NOMO-1 treated with DMSO at 0.1 percent for 48 hours (cell line): ENCODE results near the gene GTF3C2.
"Not testable (repeated sequence)": the region's sequence is repeated elsewhere in the genome, so short reads cannot be mapped to it uniquely, and the experiment has no call there.

Experiments used
- DNase-seq: peaks from one replicate; lab custom pipeline; 2025; ENCODE audit not compliant: unreplicated experiment; lab: John Stamatoyannopoulos, UW

GTF3C2 gene

DNA sequence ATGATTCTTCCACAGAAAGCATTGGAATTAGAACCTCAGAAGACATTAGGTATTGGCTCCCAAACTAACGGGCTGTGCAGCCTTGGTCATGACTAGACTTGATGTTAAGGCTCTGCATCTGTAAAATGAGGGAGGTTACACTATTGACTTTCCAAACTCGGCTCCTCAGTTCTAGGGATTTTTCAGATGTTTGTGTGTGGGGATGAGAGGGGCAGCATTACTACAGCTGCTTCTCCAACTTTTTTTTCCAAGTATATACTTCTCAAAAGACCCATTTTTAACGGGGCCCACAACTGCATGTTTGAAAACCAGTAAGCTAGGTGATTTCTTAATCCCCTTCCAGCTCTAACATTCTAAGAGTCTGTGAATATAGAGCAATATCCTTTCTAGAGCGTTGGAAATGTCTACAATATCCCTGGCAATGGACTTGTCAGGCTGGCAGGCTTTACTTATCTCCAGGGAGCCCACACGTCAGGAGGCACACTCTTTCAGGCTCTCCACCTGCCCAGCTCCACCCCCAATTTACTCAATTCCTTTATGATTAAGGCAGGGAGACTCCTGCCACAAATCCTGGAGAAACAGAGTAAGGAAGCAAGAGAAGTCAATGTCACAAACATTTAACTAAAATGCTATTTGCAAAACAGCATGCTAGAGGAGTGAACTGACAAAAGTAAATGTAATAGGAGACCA, 32.8 kb downstream of the GTF3C2 start:
- no peak for DNase-seq

DNA sequence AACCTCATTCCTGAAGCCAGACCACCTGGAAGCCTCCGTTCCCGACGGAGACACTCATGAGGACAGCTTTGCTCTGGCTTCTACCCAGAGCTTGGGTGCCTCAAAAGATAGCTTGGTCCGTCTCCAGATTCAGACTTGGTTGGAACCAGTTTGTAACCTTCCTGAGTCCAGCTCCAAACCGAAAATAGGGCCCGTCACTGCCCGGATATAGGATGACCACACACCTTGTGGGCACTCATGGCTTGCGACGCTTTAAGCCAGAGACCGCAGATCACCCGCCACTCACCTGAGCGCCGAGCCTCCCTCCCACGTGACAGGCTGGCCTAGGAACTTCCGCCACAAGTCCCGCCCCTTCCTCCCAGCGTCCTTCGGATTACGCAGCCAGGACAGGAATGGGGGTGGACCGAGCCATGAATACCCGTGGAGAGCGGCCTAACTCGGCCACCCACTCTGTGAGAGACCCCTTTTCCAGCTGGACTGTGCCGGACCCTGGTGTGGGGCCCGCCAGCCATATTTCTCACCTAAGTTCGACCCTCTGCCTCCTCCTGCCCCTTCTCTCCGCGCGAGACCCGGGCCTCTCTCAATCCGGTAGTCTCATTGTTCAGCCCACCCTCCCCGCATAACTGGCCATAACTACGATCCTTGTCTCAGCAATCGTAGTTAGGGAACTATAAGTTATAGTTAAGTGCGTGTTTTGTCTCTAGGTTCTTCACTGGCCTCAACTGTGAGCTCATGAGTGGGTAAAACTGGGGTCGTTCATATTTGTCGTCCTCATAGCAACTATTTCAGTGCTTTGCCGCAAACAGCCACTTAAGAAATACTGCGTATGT, 33.6 kb downstream of the GTF3C2 start, which contains the start of gene MPV17:
Gene MPV17 (minus strand): TSS at position 332 of the 830 bp plus-strand sequence. CDS start 580 bp downstream, outside the sequence.
- peak; percentile 88 for DNase-seq

DNA sequence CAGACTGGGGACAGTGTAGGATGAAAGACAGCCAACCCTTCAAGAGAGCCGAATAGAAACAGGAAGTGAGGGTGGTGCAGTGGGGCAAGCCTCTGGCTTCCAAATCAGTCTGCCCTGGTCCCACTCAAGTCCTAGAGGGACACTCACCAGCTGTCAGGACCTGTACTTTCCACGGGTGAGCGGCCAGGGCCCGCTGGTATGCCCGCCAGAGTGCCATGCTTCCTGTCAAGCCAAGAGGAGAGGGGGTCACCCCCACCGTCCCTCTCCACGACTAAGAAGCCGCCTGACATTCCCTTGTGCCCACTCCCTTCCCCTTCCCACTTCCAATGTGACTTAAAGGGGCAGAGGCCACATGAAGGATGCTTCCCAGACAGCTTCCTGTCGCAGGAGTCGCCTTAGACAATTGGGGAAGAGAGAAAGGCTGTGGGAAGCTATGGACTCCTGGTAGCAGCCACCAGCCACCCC, 34.2 kb downstream of the GTF3C2 start:
- DNase-seq = peak; percentile 50

DNA sequence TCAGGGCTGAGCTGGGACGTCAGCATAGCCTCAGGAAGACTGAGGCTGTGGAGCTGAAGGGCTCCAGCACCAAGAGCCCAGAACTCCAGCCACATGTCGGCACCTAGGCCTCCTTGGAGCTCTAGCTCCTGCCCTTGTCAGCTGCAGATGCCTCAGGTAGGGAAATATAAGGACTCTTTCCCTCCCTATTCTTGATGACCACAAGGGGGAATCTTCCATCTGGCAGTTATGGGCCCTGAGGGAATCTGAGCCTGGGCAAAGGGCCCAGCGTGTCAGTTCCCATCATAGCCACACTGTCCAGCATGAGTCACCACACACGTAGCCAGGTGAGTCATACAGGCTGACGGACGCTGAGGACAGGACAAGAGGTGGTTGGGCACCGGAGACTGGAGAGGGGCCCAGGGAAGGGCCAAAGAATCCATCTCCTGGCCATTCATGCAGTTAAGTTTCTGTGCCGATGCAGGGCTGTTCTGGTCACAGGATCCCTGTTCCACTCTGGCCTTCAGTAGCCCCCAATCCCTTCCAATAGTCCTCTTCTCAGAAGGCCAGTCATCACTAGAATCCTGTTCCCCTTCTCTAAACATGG, 35.5 kb downstream of the GTF3C2 start:
- no peak for DNase-seq

DNA sequence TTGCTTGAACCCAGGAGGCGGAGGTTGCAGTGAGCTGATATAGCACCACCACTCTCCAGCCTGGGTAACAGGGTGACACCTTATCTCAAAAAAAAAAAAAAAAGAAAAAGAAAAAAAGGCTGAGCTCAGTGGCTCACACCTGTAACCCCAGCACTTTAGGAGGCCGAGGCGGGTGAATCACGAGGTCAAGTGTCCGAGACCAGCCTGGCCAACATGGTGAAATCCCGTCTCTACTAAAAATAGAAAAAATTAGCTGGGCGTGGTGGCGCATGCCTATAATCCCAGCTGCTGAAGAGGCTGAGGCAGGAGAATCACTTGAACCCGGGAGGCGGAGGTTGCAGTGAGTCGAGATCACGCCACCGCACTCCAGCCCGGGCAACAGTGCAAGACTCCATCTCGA, 36.7 kb downstream of the GTF3C2 start:
- not testable (repeated sequence) for DNase-seq

DNA sequence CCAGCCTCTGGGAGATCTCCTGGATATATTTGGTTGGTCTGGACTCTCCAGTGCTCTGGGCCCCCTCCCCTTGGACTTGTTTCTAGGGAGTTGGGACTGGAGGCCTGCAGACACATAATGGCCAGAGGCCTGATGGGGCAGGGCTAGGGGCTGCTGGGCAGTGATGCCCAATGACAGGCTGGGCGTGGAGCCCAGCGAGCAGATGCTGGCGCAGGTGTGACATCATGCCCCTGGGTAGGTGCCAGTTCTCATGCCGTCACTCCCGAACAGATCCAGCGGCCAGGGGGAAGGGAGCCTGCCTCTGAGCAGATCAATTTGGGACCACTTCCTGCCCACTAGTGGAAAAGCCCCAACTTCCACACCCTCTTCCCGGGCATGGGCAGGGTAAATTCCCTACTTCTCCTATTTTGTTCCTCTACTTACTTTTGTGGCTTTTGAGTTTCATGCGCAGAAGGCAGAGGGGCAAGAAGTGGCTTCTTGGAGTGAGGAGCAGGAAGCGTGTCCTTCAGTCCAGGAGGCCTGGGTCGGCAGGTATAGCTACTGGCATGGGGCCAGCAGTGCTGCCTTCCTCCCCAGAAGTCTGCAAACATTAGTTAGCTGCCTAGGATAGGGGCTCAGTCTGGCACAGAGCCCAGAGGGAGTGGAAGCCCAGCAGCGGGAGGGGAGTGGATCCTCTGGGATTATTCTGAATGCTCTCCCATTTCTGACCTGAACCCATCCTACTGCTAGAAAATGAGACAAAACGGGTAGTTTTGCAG, 39.7 kb downstream of the GTF3C2 start:
- no peak for DNase-seq

DNA sequence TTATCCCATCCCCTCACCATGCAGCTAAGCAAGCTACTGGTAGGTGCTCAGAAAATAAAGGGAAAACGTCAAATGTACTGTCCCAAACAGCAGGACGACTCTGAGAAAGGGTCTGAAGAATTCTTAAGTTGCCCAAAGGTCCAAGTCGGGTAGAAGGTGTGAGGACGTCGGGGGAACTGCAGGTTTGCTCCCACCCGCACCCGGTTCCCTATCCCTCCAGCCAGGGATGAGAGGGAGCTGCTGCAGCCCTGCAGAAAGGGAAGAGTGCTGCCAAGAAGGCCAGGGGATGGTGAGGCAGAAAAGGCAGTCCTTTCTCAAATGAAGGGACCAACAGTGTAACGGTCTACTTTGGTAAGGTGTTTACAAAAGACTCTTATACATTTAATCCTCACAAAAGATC, 41.4 kb downstream of the GTF3C2 start:
- DNase-seq = no peak

DNA sequence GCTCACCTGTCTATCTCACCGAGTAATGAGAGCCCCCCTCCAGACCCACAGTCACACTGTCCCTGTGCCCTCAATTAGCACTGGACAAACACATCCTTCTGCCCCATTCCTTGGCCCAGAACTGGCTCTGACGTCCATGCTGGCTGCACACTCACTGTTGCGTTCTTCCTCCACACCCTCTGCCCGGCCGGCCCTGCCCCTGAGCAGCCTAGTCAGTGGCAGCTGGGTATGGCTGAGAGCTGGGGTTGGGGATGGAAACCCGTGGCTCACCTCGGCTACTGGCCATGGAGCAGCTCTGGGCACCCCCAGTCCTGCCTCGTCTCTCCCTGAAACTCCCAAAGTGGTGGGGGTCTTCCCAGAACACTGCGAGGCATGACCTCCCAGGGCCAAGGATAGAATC, 41.9 kb downstream of the GTF3C2 start:
- DNase-seq = no peak

DNA sequence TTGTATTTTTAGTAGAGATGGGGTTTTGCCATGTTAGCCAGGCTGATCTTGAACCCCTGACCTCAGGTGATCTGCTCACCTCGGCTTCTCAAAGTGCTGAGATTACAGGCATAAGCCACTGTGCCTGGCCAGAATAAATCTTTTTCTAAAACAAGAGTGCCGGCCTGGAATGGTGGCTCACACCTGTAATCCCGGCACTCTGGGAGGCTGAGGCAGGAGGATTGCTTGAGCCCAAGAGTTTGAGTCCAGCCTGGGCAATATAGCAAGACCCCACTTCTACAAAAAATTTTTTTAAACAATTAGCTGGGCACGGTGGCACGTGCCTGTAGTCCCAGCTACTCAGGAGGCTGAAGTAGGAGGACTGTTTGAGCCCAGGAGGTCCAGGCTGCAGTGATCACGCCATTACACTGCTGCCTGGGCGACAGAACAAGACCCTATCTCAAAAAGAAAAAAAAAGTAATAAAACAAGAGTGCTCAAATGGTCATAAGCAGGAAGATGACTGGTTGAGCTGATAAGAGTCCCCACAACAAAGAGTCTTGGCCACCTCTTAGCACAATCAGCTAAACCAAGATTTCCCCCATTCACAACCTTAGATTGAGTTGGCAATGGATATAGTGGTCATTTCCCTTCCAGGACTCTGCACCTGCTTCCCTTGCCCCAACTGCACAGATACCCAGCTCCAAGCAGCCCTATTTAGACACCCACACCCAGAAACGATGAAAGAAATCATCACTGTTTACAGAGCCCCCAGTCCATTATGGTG, 42.5 kb downstream of the GTF3C2 start:
- no peak for DNase-seq

DNA sequence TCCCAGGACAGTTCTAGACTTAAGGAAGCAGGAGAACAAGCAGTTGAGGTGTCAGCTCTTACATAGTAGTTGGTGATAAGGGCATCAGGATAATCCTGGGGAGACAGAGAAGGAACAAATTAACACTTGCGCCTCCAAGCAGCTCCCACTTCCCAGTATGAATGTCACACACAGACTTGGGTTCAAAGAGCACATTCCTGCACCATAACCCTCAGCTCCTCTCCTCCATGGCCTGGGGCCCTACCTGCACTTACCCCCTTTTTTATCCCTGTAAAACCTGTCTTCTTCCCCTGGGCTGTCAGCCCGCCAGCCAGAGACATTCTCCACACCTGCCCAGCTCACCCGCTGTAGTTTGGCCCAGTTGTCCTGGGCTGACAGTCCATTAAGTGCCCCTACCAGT, 44.4 kb downstream of the GTF3C2 start:
- no peak for DNase-seq

DNA sequence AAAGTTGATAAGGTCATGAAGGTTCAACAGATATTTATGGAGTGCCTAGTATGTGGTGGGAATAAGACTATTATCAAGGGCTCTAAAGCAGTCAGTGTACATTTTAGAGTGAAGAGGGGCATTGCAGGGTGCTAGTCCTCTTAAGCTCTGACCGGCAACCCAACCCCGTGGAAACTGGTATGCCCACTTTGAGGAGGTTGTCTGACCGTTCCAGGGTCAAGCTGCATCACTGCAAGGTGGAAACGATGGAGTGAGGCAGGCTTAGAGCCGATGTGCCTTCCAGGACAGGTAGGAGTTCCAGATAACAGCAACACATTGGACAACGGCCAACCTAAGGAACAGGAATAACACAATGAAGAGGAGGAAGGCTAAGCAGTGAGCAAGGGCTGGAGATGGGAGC, 46.9 kb downstream of the GTF3C2 start:
- no peak for DNase-seq

DNA sequence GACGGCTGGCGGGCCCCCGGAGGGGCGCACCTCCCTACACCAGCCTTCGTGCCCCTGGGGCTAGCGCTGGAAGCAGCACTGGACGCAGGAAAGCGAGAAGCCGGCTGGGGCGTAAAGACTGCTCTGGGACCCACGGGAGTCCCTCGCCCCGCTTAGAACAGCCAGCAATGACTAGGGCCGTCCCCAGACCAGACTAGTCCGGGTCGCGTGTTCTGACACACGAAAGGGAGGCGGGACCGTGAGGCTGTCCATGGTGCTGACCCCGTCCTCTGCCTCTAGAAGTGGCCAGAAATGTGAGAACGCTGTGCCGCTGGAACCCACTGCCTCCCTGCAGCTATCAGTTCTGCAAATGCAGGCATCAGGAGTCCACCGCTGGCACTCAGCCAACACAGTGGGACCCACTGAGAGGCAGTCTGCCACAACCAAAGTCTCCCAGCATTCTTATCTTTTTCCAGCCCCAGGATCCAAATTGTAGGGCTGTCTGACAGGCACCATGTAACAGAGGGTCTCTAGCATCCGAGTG, 48.1 kb downstream of the GTF3C2 start, which contains the start of gene UCN:
Gene UCN (minus strand): TSS at position 87 of the 523 bp plus-strand sequence. CDS start 550 bp downstream, outside the sequence.
- no peak for DNase-seq

DNA sequence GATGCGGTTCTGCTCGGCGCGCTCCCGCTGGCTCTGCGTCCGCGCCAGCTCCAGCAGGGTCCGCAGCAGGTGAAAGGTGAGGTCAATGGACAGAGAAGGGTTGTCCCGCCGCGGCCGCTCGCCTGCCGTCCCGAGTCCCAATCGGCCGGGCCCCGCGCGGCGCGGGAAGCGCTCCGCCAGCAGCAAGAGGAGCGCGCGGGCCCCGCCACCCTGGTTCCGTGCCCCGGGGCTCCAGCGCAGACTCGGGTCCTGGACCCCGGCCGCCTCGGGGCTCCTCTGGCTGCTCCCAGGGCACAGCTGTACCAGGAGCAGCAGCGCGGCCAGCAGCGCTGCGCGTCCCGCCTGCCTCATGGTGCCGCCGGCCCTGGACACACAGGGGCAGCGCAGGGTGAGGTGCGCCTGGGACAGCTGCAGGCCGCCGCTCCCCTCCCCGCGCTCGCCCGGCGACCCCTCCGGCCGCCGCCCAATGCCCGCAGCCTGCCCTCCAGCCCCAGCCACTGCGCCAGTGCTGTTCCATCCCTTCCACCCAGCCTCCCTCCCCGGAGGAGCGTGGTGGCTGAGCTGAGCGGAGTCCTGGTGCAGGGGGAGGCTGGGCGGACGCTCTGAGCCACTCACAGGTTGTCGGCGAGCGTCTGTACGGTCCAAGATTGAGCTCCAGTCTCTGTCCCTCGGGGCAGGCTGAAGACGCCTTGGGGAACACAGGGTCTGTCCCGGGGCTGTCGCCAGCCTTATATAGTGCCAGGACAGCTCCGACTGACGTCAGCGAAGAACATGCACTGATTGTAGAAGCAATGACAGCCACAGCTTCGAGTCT, 48.8 kb downstream of the GTF3C2 start:
- DNase-seq = no peak

DNA sequence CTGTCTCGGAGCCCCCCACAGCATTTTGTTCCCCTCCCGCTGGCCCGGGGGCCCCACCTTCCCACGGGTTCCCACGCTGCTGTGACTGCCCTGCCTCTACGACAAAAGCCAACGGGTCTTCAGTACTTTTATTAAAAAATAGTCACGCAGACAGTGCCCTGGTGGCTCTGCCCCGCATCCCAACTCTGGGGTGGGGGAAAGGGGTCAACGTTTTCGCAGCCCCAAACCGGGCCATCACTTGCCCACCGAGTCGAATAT, 49.3 kb downstream of the GTF3C2 start:
- DNase-seq = no peak

DNA sequence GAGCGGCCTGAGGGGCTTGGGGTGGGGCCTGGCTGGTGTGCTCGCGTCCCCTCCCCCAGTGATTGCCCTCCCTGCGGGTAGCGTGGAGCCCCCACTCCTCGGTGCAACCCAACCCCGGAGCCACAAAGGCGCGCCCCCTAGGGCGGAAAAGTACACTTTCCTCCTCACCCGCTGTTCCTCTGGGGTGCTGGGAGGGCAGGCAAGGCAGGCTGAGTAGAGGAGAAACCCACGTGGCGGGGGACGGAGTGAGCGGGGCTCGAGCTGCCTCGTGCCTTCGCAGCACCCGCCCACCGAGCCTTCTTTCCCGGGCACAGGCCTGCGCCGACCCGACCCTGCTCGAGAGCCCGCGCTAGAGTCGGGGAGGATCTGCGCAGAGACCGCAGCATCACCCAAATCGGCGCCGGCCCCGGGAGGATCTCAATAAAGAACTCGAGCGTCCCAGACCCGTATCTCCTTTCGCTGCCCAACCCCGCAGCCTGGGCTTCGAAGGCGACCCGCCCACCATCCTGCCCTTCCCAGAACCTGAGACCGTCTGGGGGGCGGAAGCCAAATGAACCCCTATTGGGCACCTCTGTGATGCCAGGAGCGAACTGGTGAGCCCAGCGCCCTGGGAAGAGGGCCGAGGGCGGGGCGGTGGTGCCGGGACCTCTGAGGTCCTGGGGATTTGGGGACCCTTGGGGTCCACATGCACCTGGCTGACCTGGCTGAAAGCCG, 49.8 kb downstream of the GTF3C2 start:
- DNase-seq = no peak

DNA sequence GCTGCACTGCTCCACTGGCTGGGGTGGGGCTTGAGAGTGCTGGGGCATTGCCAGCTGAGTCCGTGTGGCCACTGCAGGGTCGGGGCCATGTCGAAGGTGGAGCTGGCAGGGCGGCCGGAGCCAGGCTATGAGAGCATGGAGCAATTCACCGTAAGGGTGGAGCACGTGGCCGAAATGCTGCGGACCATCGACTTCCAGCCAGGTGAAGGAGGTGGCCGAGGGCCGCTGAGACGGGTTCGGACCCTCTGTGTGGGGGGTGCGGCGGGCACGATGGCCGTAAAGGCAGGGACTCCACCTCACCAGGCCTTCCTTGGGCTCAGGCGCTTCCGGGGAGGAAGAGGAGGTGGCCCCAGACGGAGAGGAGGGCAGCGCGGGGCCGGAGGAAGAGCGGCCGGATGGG, 50.4 kb downstream of the GTF3C2 start:
- no peak for DNase-seq

DNA sequence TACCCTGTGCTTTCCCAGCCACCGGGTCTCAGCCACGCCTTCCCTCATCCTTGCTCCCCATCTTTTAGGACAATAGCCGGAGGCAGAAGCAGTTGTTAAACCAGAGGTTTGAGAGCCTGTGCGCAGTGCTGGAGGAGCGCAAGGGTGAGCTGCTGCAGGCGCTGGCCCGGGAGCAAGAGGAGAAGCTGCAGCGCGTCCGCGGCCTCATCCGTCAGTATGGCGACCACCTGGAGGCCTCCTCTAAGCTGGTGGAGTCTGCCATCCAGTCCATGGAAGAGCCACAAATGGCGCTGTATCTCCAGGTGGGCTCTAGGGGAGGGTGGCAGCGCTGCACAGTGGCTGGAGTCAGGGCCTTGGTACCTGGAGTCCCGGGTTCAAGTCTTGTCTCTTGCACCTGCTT, 51.0 kb downstream of the GTF3C2 start:
- no peak for DNase-seq

DNA sequence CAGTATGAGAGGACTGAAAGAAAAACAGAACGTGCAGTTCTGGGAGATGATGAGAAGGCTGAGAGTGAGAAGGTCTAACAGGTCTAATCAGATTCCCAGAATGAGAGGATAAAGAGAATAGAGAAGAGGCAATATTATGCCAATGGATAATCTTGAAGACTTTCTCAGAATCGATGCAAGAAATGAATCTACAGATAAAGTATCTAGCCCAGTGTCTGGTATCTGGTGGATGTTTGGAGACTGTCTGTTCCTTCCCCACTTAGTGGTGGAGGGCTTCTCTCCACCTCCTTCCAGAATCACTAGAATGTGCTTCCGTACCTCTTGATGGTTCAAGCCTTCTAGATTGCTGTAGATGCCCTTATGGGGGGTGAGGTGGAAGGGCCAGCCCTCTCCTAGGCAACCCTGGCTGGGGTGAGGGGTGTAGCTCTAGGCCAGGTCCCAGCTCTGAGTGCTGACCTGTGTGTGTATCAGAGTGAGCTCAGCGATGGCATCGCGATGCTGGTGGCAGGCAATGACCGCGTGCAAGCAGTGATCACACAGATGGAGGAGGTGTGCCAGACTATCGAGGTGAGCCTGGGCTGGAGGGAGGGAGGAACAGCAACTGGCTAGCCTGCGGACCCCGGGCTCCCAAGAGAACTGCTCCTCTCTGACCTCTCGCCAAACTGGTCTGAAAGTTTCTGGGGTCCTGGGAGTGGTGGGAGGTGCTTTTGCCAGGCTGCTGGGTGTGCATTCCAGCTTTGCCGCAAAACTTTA, 51.9 kb downstream of the GTF3C2 start:
- no peak for DNase-seq
